Nephron (organoid): Measurements from ENCODE around the gene STAP2.

ENCODE experiments used
- H3K27ac Mint-ChIP-seq, 3 experiments: 2 replicates each; pipeline ENCODE4 v1.8.0; 2020; ENCODE audit warnings: mixed read lengths in 3 of 3, mild to moderate bottlenecking in 2 of 3, moderate library complexity in 1 of 3
- H3K27me3 Mint-ChIP-seq: 2 replicates; pipeline ENCODE4 v1.8.0; 2021; ENCODE audit warnings: low read depth, mild to moderate bottlenecking, moderate library complexity, mixed read lengths
- H3K36me3 Mint-ChIP-seq: 2 replicates; pipeline ENCODE4 v1.8.0; 2020; ENCODE audit warnings: low read depth, mixed read lengths
- H3K4me1 Mint-ChIP-seq: 2 replicates; pipeline ENCODE4 v1.8.0; 2020; ENCODE audit warnings: mixed read lengths
- H3K4me3 Mint-ChIP-seq, 3 experiments: 2 replicates each; pipeline ENCODE4 v1.8.0; 2020; ENCODE audit warnings: mild to moderate bottlenecking in 3 of 3, mixed read lengths in 3 of 3, moderate library complexity in 2 of 3
- H3K9me3 Mint-ChIP-seq: 2 replicates; pipeline ENCODE4 v1.8.0; 2020; ENCODE audit warnings: mixed read lengths
- CTCF ChIP-seq, 3 experiments: fragments of 200-600 bp; sonication (generic); IDR thresholded peaks; one replicate each; pipeline ENCODE4 v1.5.0; 2021; ENCODE audit warnings: antibody characterized with exemption in 3 of 3; ENCODE audit not compliant: unreplicated experiment in 3 of 3

STAP2 gene

GRCh38 chr19:4313847-4314490 is 24.7 kb downstream of the STAP2 start:
- peaks cover 33% of the 10 kb centered on the region for H3K36me3 Mint-ChIP-seq
- no peaks in the 10 kb centered on the region for H3K27me3 Mint-ChIP-seq
- H3K4me3 Mint-ChIP-seq = no peak overlapping the region
- no peak for TF ChIP-seq CTCF (IDR thresholded peaks at IDR 0.05; ENCODE audit: unreplicated experiment in 3 of 3)
- no peaks in the 10 kb centered on the region for H3K9me3 Mint-ChIP-seq
- no peaks in the 10 kb centered on the region for H3K4me1 Mint-ChIP-seq
- no peak overlapping the region for H3K27ac Mint-ChIP-seq

- Mint-ChIP-seq H3K36me3 (peaks cover 24% of the 10 kb centered on the region), H3K4me1 (no peaks in the 10 kb centered on the region), H3K4me3 (no peak overlapping the region), H3K27me3 (peaks cover 3% of the 10 kb centered on the region), H3K9me3 (no peaks in the 10 kb centered on the region), H3K27ac (no peak overlapping the region)
- no peak for TF ChIP-seq CTCF (IDR thresholded peaks at IDR 0.05; ENCODE audit: unreplicated experiment in 3 of 3)
Measured at GRCh38 chr19:4310247-4311121, 28.1 kb downstream of the STAP2 start.

GRCh38 chr19:4305659-4306058 is 33.0 kb downstream of the STAP2 start:
- Mint-ChIP-seq H3K4me1 (peaks cover 9% of the 10 kb centered on the region), H3K27ac (no peak overlapping the region)

GRCh38 chr19:4305257-4305612 is 33.4 kb downstream of the STAP2 start:
- no peak for TF ChIP-seq CTCF (IDR thresholded peaks at IDR 0.05; ENCODE audit: unreplicated experiment in 3 of 3)
- Mint-ChIP-seq H3K4me3 (peak overlapping the region; percentile 56 to 81 (median 56)), H3K36me3 (peaks cover 12% of the 10 kb centered on the region), H3K9me3 (no peaks in the 10 kb centered on the region), H3K4me1 (peaks cover 9% of the 10 kb centered on the region), H3K27ac (no peak overlapping the region), H3K27me3 (peaks cover 3% of the 10 kb centered on the region)

More at GRCh38 chr19:4305659-4306058, 33.0 kb downstream of the STAP2 start:
- Mint-ChIP-seq H3K36me3 (peaks cover 15% of the 10 kb centered on the region), H3K4me3 (peak overlapping the region; percentile 56 to 81 (median 56)), H3K9me3 (no peaks in the 10 kb centered on the region), H3K27me3 (peaks cover 3% of the 10 kb centered on the region)
- no peak for TF ChIP-seq CTCF (IDR thresholded peaks at IDR 0.05; ENCODE audit: unreplicated experiment in 3 of 3)

- Mint-ChIP-seq H3K4me1 (peaks cover 9% of the 10 kb centered on the region), H3K36me3 (peaks cover 12% of the 10 kb centered on the region), H3K27me3 (peaks cover 3% of the 10 kb centered on the region), H3K9me3 (no peaks in the 10 kb centered on the region), H3K27ac (no peak within 1 kb of the TSS), H3K4me3 (peak within 1 kb of the TSS; percentile 77 to 81 (median 78))
- no peak for TF ChIP-seq CTCF (IDR thresholded peaks at IDR 0.05; ENCODE audit: unreplicated experiment in 3 of 3)
Measured at GRCh38 chr19:4304538-4305256, 33.9 kb downstream of the STAP2 start, which contains the start of gene FSD1. Gene FSD1, plus strand, starts transcription at chr19:4304598. Its CDS starts 149 bp downstream, at chr19:4304747.
